T-cell (primary cell): ENCODE results near the gene PRMT1. TPM values are rescaled to one million over a fixed set of nuclear protein-coding genes. Genes with fewer than 3 reads are reported as not detected.

ENCODE experiments used
- ATAC-seq, 4 experiments: fragments of 200-7000 bp in 3 of 4; fragments of 150-1000 bp in 1 of 4; cut with Tn5 transposase; replicated peaks in 1 of 4; 1 replicate in 3 of 4; 2 replicates in 1 of 4; pipeline ENCODE4 v1.10.0; 2021; ENCODE audit warnings: moderate library complexity in 3 of 4, mild to moderate bottlenecking in 2 of 4, moderate number of reproducible peaks in 1 of 4
- CTCF ChIA-PET, 2 donors: fragments of 300-600 bp; sonication (Branson Sonifier 250); formaldehyde crosslinking; loops; one replicate each; lab custom pipeline; 2022; ENCODE audit warnings: antibody characterized with exemption in 2 of 2; lab: Charles Lee
- POLR2A ChIA-PET, 2 donors: fragments of 300-600 bp; sonication (Branson Sonifier 250); formaldehyde crosslinking; loops; one replicate each; lab custom pipeline; 2022; ENCODE audit warnings: antibody characterized with exemption in 2 of 2; lab: Charles Lee
- DNase-seq, 35 experiments: peaks; one replicate each; pipeline versions ENCODE4 v3.0.0 to v3.0.0-alpha.2; 2013 to 2023
- H3K27ac ChIP-seq: one replicate; pipeline ENCODE4 v1.5.1; 2013; ENCODE audit warnings: low read length
- H3K27me3 ChIP-seq, 2 experiments: replicated peaks in 1 of 2; 1 replicate in 1 of 2; 2 replicates in 1 of 2; pipeline versions ENCODE4 v1.6.1 to v1.7.0; 2013; ENCODE audit warnings: low read length in 1 of 2, mixed read lengths in 1 of 2; ENCODE audit not compliant: control insufficient read depth in 2 of 2, insufficient read depth in 2 of 2; ENCODE audit errors: extremely low read depth in 1 of 2
- H3K36me3 ChIP-seq, 2 donors: 1 replicate in 1 of 2; 2 replicates in 1 of 2; pipeline versions ENCODE4 v1.6.1 to v1.7.0; 2013; ENCODE audit warnings: low read length in 1 of 2; ENCODE audit not compliant: control insufficient read depth in 2 of 2, insufficient read depth in 1 of 2; ENCODE audit errors: extremely low read depth in 1 of 2
- H3K4me1 ChIP-seq, 2 experiments: 1 replicate in 1 of 2; 2 replicates in 1 of 2; pipeline versions ENCODE4 v1.6.1 to v1.7.0; 2013; ENCODE audit warnings: low read length in 2 of 2, mixed read lengths in 1 of 2; ENCODE audit not compliant: insufficient read depth in 2 of 2, control insufficient read depth in 1 of 2; ENCODE audit errors: extremely low read depth in 1 of 2
- H3K4me3 ChIP-seq, 2 donors: 1 replicate in 1 of 2; 2 replicates in 1 of 2; pipeline versions ENCODE4 v1.5.1 to v1.7.0; 2013; ENCODE audit warnings: mild to moderate bottlenecking in 2 of 2, low read length in 1 of 2, moderate library complexity in 1 of 2; ENCODE audit not compliant: control insufficient read depth in 1 of 2; ENCODE audit errors: extremely low read depth in 1 of 2
- H3K9me3 ChIP-seq: 2 replicates; pipeline ENCODE4 v1.7.0; 2013
- H3K27ac Mint-ChIP-seq, 2 donors: one replicate each; pipeline ENCODE4 v1.8.0; 2020 to 2021; ENCODE audit warnings: mild to moderate bottlenecking in 2 of 2, mixed read lengths in 2 of 2
- H3K27me3 Mint-ChIP-seq, 2 donors: one replicate each; pipeline ENCODE4 v1.8.0; 2021 to 2022; ENCODE audit warnings: mixed read lengths in 2 of 2
- H3K36me3 Mint-ChIP-seq: one replicate; pipeline ENCODE4 v1.8.0; 2021; ENCODE audit warnings: mixed read lengths
- H3K4me1 Mint-ChIP-seq, 3 donors: one replicate each; pipeline ENCODE4 v1.8.0; 2020 to 2022; ENCODE audit warnings: mixed read lengths in 3 of 3, mild to moderate bottlenecking in 1 of 3
- H3K4me3 Mint-ChIP-seq, 3 donors: one replicate each; pipeline ENCODE4 v1.8.0; 2020 to 2022; ENCODE audit warnings: mild to moderate bottlenecking in 3 of 3, mixed read lengths in 3 of 3, moderate library complexity in 3 of 3
- H3K9me3 Mint-ChIP-seq, 3 donors: one replicate each; pipeline ENCODE4 v1.8.0; 2020 to 2022; ENCODE audit warnings: mixed read lengths in 3 of 3
- WGBS: methylation state at CpG from one replicate; pipeline ENCODE4 v1.1.5; 2013; ENCODE audit warnings: missing lambda C conversion rate; ENCODE audit not compliant: insufficient coverage; 5-methylcytosine and 5-hydroxymethylcytosine counted together
- total RNA-seq, 35 experiments: library from RNA in 6 of 35; stranded (reverse) in 6 of 35; fragments of 120-200 nt in 1 of 35; gene quantifications; one replicate each; pipeline versions ENCODE4 v1.2.1 to v1.2.4 and lab custom pipeline; 2013 to 2026

The PRMT1 gene
- total RNA-seq, 5 donors from 2014 or later (not counting 1 experiment from before 2014, with no cell fraction given) = 72.0 to 116 (median 107) TPM

DNA sequence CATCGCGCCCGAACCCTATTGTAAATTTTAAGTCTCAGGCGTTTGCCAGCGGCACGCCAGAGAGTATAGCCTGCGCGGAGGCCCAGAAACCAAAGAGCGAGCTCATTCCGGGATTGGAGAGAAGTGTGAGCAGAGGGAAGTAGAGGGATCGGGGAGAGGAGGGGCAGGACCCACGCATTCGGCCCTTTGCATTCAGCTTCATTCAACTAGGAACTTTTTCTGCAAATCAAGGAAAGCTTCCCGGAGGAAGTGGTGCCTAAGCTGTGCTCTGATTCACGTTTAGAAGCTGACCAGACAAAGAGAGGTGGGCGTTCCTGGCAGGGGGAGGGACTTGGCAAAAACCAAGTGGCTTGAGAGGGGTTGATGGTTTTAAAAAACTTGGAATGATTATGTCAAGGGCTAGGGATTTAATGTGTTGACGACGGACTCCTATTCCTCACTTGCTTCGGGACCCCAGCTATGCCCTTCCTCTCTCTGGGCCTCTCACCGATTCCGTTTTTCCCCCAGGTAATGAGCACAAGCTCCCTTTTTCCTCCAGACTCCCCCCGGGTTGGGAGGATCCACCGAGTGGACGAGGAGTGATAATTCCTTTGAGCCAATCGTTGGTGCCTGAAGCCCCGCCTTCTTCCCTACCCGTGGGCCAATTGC lies 811 bp upstream of the PRMT1 start:
- Mint-ChIP-seq H3K4me3 (peak overlapping the region; percentile 94 to 100 (median 97)), H3K27ac (peak overlapping the region; percentile 97 to 100), H3K27me3 (no peaks in the 10 kb centered on the region), H3K4me1 (peaks cover 36 to 51% (median 43%) of the 10 kb centered on the region in 3 donors), H3K9me3 (no peaks in the 10 kb centered on the region), H3K36me3 (peaks cover 5% of the 10 kb centered on the region)
- Histone ChIP-seq H3K27ac (peak overlapping the region; percentile 99), H3K4me3 (peak overlapping the region; percentile 88 to 97), H3K4me1 (peaks cover 4 to 51% of the 10 kb centered on the region in 2 experiments), H3K9me3 (no peaks in the 10 kb centered on the region), H3K27me3 (no peaks in the 10 kb centered on the region), H3K36me3 (peaks cover 4% of the 10 kb centered on the region in 2 donors)
- ChIA-PET CTCF (interaction anchor here (0.5 to 3.4 kb wide), 18 partner anchors 8 to 1066 kb away, joined by 3 to 26 read pairs (median 4); partner anchors contain the start of genes GYS1 (in 1 of the 2), NOSIP (in 1 of the 2), RRAS (in 1 of the 2) and RUVBL2 (in 1 of the 2)), POLR2A (interaction anchor here in 1 of 2 donors (0.5 to 1.9 kb wide), 4 partner anchors 12 to 149 kb away, joined by 4 to 10 read pairs (median 6); partner anchors contain the start of genes RCN3 and RRAS)
- ATAC-seq (peak in 1 of 4 experiments; percentile 4), DNase-seq (peak in 15 of 35 experiments; percentile 16 to 60 (median 37))
- 8% methylated on average over 20 of the region's 27 CpGs for WGBS

DNA sequence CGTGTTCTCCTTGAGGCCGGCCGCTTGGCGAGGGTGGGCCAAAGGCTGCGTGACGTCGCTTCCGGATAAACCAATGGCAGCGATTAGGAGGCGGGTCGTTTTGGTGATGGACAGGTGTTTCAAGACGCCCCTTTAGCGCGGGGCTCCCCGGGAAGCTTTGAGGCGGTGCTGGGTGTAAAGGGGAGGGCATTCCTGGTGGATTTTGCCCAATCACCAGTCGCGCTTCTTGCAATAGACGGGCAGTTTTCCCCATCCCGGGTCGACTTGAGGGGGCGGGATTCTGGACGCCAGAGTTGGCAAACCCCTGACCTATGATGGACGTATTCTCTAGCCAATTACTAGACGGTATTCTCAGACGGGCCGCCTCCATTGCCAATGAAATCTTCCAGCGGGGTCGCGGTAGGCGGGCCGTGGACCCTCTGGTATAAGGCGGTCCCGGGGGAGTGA lies 264 bp upstream of the PRMT1 start:
- H3K9me3 Mint-ChIP-seq = no peaks in the 10 kb centered on the region
- H3K27ac ChIP-seq = peak overlapping the region; percentile 99
- DNase-seq = peak; percentile 93 to 100 (median 96)
- no peaks in the 10 kb centered on the region for H3K27me3 ChIP-seq
- H3K27ac Mint-ChIP-seq = peak overlapping the region; percentile 97 to 100
- H3K4me1 Mint-ChIP-seq = peaks cover 36 to 51% (median 43%) of the 10 kb centered on the region in 3 donors
- POLR2A ChIA-PET = interaction anchor here in 1 of 2 donors (0.5 to 1.9 kb wide), 5 partner anchors 12 to 242 kb away, joined by 3 to 10 read pairs (median 5); partner anchors contain the start of genes RCN3 and RRAS
- peak overlapping the region; percentile 94 to 100 (median 97) for H3K4me3 Mint-ChIP-seq
- H3K4me1 ChIP-seq = peaks cover 4 to 54% of the 10 kb centered on the region in 2 experiments
- H3K4me3 ChIP-seq = peak overlapping the region; percentile 88 to 97
- CTCF ChIA-PET = interaction anchor here (0.5 to 3.4 kb wide), 11 partner anchors 9 to 1067 kb away, joined by 3 to 26 read pairs (median 4); partner anchors contain the start of genes GYS1 (in 1 of the 2), RRAS (in 1 of the 2), RUVBL2 (in 1 of the 2) and SCAF1 (in 1 of the 2)
- under 1% methylated on average over 26 of the region's 34 CpGs for WGBS
- peaks cover 5% of the 10 kb centered on the region for H3K36me3 Mint-ChIP-seq
- H3K9me3 ChIP-seq = no peaks in the 10 kb centered on the region
- no peaks in the 10 kb centered on the region for H3K27me3 Mint-ChIP-seq
- H3K36me3 ChIP-seq = peaks cover under 1 to 10% of the 10 kb centered on the region in 2 donors
- peak; percentile 76 to 78 (median 78) for ATAC-seq

DNA sequence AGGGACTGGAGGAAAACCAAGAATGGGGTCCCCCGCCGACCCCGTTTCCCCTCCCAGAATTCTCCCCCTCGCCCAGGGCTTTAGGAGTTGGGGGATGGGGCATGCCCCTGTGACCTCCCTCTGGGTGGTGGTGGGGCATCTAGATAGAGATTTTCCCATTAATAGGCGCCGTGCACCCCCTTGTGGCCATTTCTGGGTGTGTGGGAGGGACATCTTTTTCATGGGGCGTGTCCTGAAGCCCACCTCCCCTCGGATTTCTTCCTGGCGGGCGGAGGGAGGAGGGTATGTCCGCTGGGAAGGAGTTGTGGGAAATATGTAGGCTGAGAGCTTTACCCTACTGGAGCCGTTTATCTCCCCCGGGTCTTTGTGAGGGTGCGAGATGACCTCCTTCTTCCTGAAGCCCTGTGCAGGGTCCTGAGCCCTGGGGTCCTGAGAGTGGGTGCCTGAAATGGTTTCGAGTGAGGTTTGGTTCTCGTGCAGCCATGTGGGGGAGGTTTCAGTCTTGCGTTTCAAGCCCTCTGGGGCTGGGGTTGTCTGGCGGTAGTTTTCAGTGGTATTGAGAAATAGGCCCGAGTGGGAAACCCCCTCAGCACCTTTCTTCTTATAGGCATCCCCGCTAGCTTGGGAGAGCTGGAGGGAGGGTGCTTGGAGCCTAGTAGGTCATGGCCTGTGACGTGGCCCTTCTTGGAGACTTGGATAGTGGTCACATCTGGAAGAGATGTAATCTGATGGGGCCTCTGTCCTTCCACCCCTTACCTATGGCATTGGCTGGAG lies 1.0 kb downstream of the PRMT1 start:
- peaks cover 0 to 20% of the 10 kb centered on the region in 2 donors for H3K36me3 ChIP-seq
- H3K4me1 ChIP-seq = peaks cover 4 to 50% of the 10 kb centered on the region in 2 experiments
- peak; percentile 57 to 89 (median 75) for DNase-seq
- Mint-ChIP-seq H3K4me3 (peak overlapping the region; percentile 81 to 94 (median 84)), H3K27ac (peak overlapping the region; percentile 91 to 93), H3K4me1 (peaks cover 30 to 44% (median 39%) of the 10 kb centered on the region in 3 donors), H3K36me3 (peaks cover 11% of the 10 kb centered on the region), H3K27me3 (no peaks in the 10 kb centered on the region), H3K9me3 (no peaks in the 10 kb centered on the region)
- peak overlapping the region; percentile 88 to 97 for H3K4me3 ChIP-seq
- POLR2A ChIA-PET = no interaction called here
- H3K27ac ChIP-seq = peak overlapping the region; percentile 99
- peak in 3 of 4 experiments; percentile 7 to 29 (median 17) for ATAC-seq
- H3K9me3 ChIP-seq = no peaks in the 10 kb centered on the region
- no peaks in the 10 kb centered on the region for H3K27me3 ChIP-seq
- CTCF ChIA-PET = interaction anchor here (0.6 to 3.4 kb wide), 6 partner anchors 38 to 580 kb away, joined by 3 to 26 read pairs (median 4); partner anchors contain the start of gene RRAS (in 1 of the 2)
- WGBS = 0% methylated on average over 9 of the region's 21 CpGs

DNA sequence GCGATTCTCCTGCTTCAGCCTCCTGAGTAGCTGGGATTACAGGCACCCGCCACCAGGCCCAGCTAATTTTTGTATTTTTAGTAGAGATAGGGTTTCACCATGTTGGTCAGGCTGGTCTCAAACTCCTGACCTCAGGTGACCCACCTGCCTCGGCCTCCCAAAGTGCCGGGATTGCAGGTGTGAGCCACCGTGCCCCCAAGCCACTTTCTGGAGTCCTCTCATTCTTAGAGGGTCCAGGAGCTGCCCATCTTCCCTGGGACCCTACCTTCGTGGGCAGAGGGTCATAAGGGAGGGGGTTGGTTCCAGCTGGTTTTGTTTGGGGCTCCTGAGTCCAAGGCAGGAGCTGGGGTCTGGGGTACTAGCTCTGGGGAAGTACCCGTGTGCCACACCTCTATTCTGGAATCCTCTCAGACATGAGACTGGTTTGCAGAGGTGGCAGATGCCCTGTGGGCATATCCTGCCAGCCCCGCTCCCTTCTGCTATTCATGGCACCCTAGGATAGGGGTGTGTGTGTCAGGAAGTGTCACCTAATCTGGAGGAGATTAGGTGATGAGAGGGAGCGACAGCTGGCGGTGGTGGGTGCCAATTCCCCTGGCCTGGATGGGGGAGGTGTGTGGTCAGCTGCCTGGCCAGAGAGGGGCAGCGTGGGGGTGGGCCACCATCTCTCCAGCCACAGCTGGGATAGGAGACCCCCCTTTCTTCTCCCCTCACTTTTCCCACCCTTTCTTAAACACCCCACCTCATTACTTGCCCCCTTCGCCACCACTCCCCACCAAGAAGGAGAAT lies 2.1 kb downstream of the PRMT1 start:
- Mint-ChIP-seq H3K27ac (peak overlapping the region in 1 of 2 donors; percentile 91), H3K36me3 (peaks cover 17% of the 10 kb centered on the region), H3K27me3 (no peaks in the 10 kb centered on the region), H3K4me3 (peak overlapping the region in 1 of 3 donors; percentile 94), H3K4me1 (peaks cover 30 to 44% (median 36%) of the 10 kb centered on the region in 3 donors), H3K9me3 (no peaks in the 10 kb centered on the region)
- DNase-seq (no peak), ATAC-seq (no peak)
- CTCF ChIA-PET = interaction anchor here in 1 of 2 donors (0.7 to 1.4 kb wide), 6 partner anchors 14 to 174 kb away, joined by 3 to 5 read pairs (median 4); partner anchors contain the start of genes BCL2L12 and IRF3
- Histone ChIP-seq H3K36me3 (peaks cover 7 to 29% of the 10 kb centered on the region in 2 donors), H3K27me3 (no peaks in the 10 kb centered on the region), H3K4me1 (peaks cover 4 to 53% of the 10 kb centered on the region in 2 experiments), H3K9me3 (no peaks in the 10 kb centered on the region), H3K4me3 (no peak overlapping the region), H3K27ac (peak overlapping the region; percentile 38)
- WGBS = 74% methylated on average over 5 of the region's 12 CpGs
- POLR2A ChIA-PET = no interaction called here

DNA sequence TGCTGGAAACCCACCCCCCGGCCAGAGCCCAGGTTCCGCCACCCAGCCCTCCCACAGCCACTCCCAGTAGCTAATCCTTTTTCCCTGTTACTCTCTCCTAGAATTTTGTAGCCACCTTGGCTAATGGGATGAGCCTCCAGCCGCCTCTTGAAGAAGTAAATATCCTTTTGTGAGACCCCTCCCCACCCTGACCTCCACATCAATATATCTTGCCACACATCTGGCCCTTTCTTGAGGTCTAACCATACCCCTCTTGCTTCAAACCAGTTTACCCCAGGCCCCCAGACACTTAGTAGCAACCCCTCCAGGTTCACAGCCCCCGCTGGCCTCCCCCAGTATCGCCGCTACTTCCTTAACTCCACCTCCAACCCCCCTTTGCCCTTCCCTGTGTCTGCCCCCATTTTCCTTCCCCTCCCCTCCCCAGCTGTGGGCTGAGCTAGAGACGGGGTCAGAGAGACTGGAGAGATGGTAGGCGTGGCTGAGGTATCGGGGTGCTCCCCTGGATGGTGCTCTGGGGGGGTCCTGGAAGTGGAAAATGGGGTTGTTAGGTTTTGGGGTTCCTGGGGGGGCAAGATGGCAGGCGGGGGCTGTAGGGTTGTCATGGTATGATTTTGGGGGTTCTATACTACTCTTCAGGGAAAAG lies 2.8 kb downstream of the PRMT1 start:
- no peaks in the 10 kb centered on the region for H3K27me3 Mint-ChIP-seq
- H3K9me3 ChIP-seq = no peaks in the 10 kb centered on the region
- H3K27ac Mint-ChIP-seq = peak overlapping the region; percentile 58 to 74
- ATAC-seq (no peak), DNase-seq (no peak)
- no peaks in the 10 kb centered on the region for H3K9me3 Mint-ChIP-seq
- peaks cover 8 to 36% of the 10 kb centered on the region in 2 donors for H3K36me3 ChIP-seq
- peaks cover 4 to 56% of the 10 kb centered on the region in 2 experiments for H3K4me1 ChIP-seq
- H3K27me3 ChIP-seq = no peaks in the 10 kb centered on the region
- peak overlapping the region; percentile 62 for H3K27ac ChIP-seq
- H3K4me3 ChIP-seq = no peak overlapping the region
- ChIA-PET CTCF (interaction anchor here in 1 of 2 donors (0.6 to 1.2 kb wide), 4 partner anchors 12 to 197 kb away, joined by 3 to 5 read pairs (median 3); partner anchors contain the start of genes BCL2L12 and IRF3), POLR2A (interaction anchor here in 1 of 2 donors (0.6 kb wide), 2 partner anchors 40 to 454 kb away, joined by 5 to 9 read pairs; partner anchors contain the start of gene RRAS)
- peaks cover 30 to 44% (median 36%) of the 10 kb centered on the region in 3 donors for H3K4me1 Mint-ChIP-seq
- WGBS = 87% methylated on average over 4 of the region's 10 CpGs
- peak overlapping the region in 1 of 3 donors; percentile 94 for H3K4me3 Mint-ChIP-seq
- H3K36me3 Mint-ChIP-seq = peaks cover 19% of the 10 kb centered on the region
